VCaP (cell line): ENCODE measurements around the gene CIAO3.
A peak's percentile ranks its signal among the peaks of the same experiment; 100 is the strongest.

ENCODE experiments used
- H3K27ac ChIP-seq: fragments of 450-650 bp; 2 replicates; pipeline ENCODE4 v1.5.1; 2017
- CTCF ChIP-seq: fragments of 450-650 bp; conservative IDR thresholded peaks from 2 replicates; pipeline ENCODE4 v1.5.1; 2017; ENCODE audit warnings: mild to moderate bottlenecking, moderate library complexity

Gene CIAO3

GRCh38 chr16:730666-731509 lies 9.9 kb downstream of the CIAO3 start:
- no peak overlapping the region for H3K27ac ChIP-seq

GRCh38 chr16:729768-730665 lies 10.8 kb downstream of the CIAO3 start:
- TF ChIP-seq CTCF, result no peak
- peak overlapping the region; percentile 90; the same call in 1 of the 2 replicates for H3K27ac ChIP-seq

More at GRCh38 chr16:730666-731509, 9.9 kb downstream of the CIAO3 start:
- no peak for TF ChIP-seq CTCF

- no peak for TF ChIP-seq CTCF
- H3K27ac ChIP-seq, result peak overlapping the region; percentile 90
Observed at GRCh38 chr16:728890-729744, 11.7 kb downstream of the CIAO3 start.

GRCh38 chr16:728131-728889 lies 12.5 kb downstream of the CIAO3 start:
- H3K27ac ChIP-seq, result peak overlapping the region; percentile 90
- TF ChIP-seq CTCF, result no peak

- peak overlapping the region; percentile 90 for H3K27ac ChIP-seq
- TF ChIP-seq CTCF, result no peak
Observed at GRCh38 chr16:727291-727977, 13.4 kb downstream of the CIAO3 start.

GRCh38 chr16:726438-727290 lies 14.1 kb downstream of the CIAO3 start, which contains the start of the genes CCDC78 and HAGHL:
TSS of gene CCDC78 (minus strand) at chr16:726443. CDS start at chr16:726367, 76 bp downstream.
TSS of gene HAGHL (plus strand) at chr16:727106. CDS start at chr16:727510, 404 bp downstream.
- H3K27ac ChIP-seq, result peak within 1 kb of the TSS; percentile 90
- TF ChIP-seq CTCF, result no peak
